A549 (cell line): ENCODE measurements around the gene RGS9BP. TPM values are rescaled to one million over a fixed set of nuclear protein-coding genes. Genes with fewer than 3 reads are reported as not detected.

Experiments used
- ATAC-seq, 2 experiments: fragments of 200-7000 bp in 1 of 2; fragments of >200 bp in 1 of 2; cut with Nextera tagmentation in 1 of 2; cut with Tn5 transposase in 1 of 2; 3 replicates each; pipeline versions ENCODE4 v1.8.0 to v1.9.1; 2018 to 2020; ENCODE audit warnings: mild to moderate bottlenecking in 1 of 2, moderate library complexity in 1 of 2
- CTCF ChIA-PET: fragments of 300-600 bp; sonication (Branson Sonifier 250); formaldehyde crosslinking; extraction: SDS; loops from one replicate; lab custom pipeline; 2021; ENCODE audit warnings: antibody characterized with exemption, inconsistent platforms; lab: Yijun Ruan, JAX
- POLR2A ChIA-PET: fragments of 350-600 bp; formaldehyde crosslinking; extraction: SDS; loops from one replicate; lab custom pipeline; 2021; ENCODE audit warnings: antibody characterized with exemption, inconsistent platforms; lab: Yijun Ruan, JAX
- DNase-seq, 2 experiments: peaks; one replicate each; pipeline versions ENCODE4 v3.0.0 to v3.0.0-alpha.2; 2011 to 2016; ENCODE audit warnings: low read depth in 1 of 2, low spot score in 1 of 2
- FAIRE-seq: peaks from 2 replicates; lab custom pipeline; 2011; peaks lifted over from hg19 to GRCh38; lab: Jason Lieb, UNC
- H3K27ac ChIP-seq, 2 experiments: fragments of >200 bp; sonication (Bioruptor Twin); formaldehyde crosslinking; 3 replicates each; pipeline ENCODE4 v1.5.1; 2016 to 2017
- H3K4me1 ChIP-seq: fragments of >200 bp; sonication (Bioruptor Twin); formaldehyde crosslinking; 3 replicates; pipeline ENCODE4 v1.6.1; 2016
- H3K4me2 ChIP-seq: fragments of >200 bp; sonication (Bioruptor Twin); formaldehyde crosslinking; 3 replicates; pipeline ENCODE4 v1.6.1; 2016
- H3K4me3 ChIP-seq: fragments of >200 bp; sonication (Bioruptor Twin); formaldehyde crosslinking; 3 replicates; pipeline ENCODE4 v1.5.1; 2016
- H3K9me3 ChIP-seq: fragments of >200 bp; sonication (Bioruptor Twin); formaldehyde crosslinking; 3 replicates; pipeline ENCODE4 v1.6.1; 2016
- ATOH8 ChIP-seq: fragments of 250-450 bp; sonication (Bioruptor Pico); IDR thresholded peaks from 2 replicates; pipeline ENCODE4 v1.5.0; 2020; ENCODE audit warnings: low read depth, mild to moderate bottlenecking, moderate library complexity
- BHLHE40 ChIP-seq: IDR thresholded peaks from 2 replicates; pipeline ENCODE4 v1.6.1; 2012; ENCODE audit warnings: low read depth, low read length, inconsistent platforms
- CBX8 ChIP-seq: fragments of 200-600 bp; sonication (generic); IDR thresholded peaks from 2 replicates; pipeline ENCODE4 v1.6.1; 2016
- EHF ChIP-seq: fragments of 250-450 bp; sonication (Bioruptor Pico); IDR thresholded peaks from 2 replicates; pipeline ENCODE4 v1.5.0; 2020; ENCODE audit warnings: mild to moderate bottlenecking
- FOSL2 ChIP-seq, 2 experiments: fragments of 450-650 bp in 1 of 2; fragments of >200 bp in 1 of 2; sonication (Bioruptor Twin) in 1 of 2; formaldehyde crosslinking; IDR thresholded peaks; 2 replicates each; pipeline versions ENCODE4 v1.5.0 to v1.6.1; 2016 to 2020; ENCODE audit warnings: mild to moderate bottlenecking in 1 of 2, moderate library complexity in 1 of 2
- HOXA7 ChIP-seq: fragments of 250-450 bp; sonication (Bioruptor Pico); IDR thresholded peaks from 2 replicates; pipeline ENCODE4 v1.5.0; 2020; ENCODE audit warnings: mild to moderate bottlenecking, moderate library complexity
- JUNB ChIP-seq: fragments of >200 bp; sonication (Bioruptor Twin); formaldehyde crosslinking; IDR thresholded peaks from 2 replicates; pipeline ENCODE4 v1.6.1; 2016
- MYC ChIP-seq: IDR thresholded peaks from 2 replicates; pipeline ENCODE4 v1.6.1; 2012; ENCODE audit warnings: mild to moderate bottlenecking, inconsistent platforms, low read length, improper control_type of control experiment, borderline replicate concordance
- NFE2L2 ChIP-seq: fragments of 150-350 bp; conservative IDR thresholded peaks from 2 replicates; pipeline ENCODE4 v1.6.1; 2014; ENCODE audit warnings: low read length
- NR3C1 ChIP-seq: fragments of >200 bp; sonication (Bioruptor Twin); formaldehyde crosslinking; IDR thresholded peaks from 3 replicates; pipeline ENCODE4 v1.6.1; 2017
- PBX3 ChIP-seq: IDR thresholded peaks from 2 replicates; pipeline ENCODE4 v1.6.1; 2012
- PHF8 ChIP-seq: fragments of 200-600 bp; sonication (generic); IDR thresholded peaks from 2 replicates; pipeline ENCODE4 v1.6.1; 2016; ENCODE audit warnings: low read depth, mild to moderate bottlenecking, antibody characterized with exemption, moderate library complexity, borderline replicate concordance
- POLR2A ChIP-seq: IDR thresholded peaks from 2 replicates; pipeline ENCODE4 v1.6.1; 2012; ENCODE audit warnings: mild to moderate bottlenecking, low read length
- TP53 ChIP-seq: fragments of 250-450 bp; sonication (Bioruptor Pico); IDR thresholded peaks from 2 replicates; pipeline ENCODE4 v1.5.0; 2021; ENCODE audit warnings: mild to moderate bottlenecking, moderate library complexity
- USF2 ChIP-seq: fragments of 450-650 bp; IDR thresholded peaks from 2 replicates; pipeline ENCODE4 v1.6.1; 2014; ENCODE audit warnings: antibody characterized with exemption
- ZC3H11A ChIP-seq: fragments of 450-650 bp; IDR thresholded peaks from 2 replicates; pipeline ENCODE4 v1.6.1; 2014; ENCODE audit warnings: antibody characterized with exemption, mild to moderate bottlenecking
- ZSCAN20 ChIP-seq: fragments of 250-450 bp; sonication (Bioruptor Pico); IDR thresholded peaks from 2 replicates; pipeline ENCODE4 v1.8.0; 2022; ENCODE audit warnings: mild to moderate bottlenecking, moderate library complexity
- WGBS: methylation state at CpG from one replicate; pipeline ENCODE4 v1.1.6; 2017; ENCODE audit errors: missing lambda C conversion rate; 5-methylcytosine and 5-hydroxymethylcytosine counted together
- polyA plus RNA-seq, 4 experiments: library from polyadenylated mRNA; depleted of rRNA in 3 of 4; stranded (reverse); fragments of >200 nt; fragmentation: RNase III in 1 of 4; extraction: RNeasy Plus Mini Kit Qiagen cat#74134 plus additional on column Dnase treatment in 1 of 4; gene quantifications; 2 replicates in 3 of 4; 3 replicates in 1 of 4; pipeline ENCODE4 v1.2.3, GENCODE V29; 2011 to 2017
- TF ChIP-seq, protein P1 (sequence below): fragments of >200 bp; sonication (Bioruptor Twin); formaldehyde crosslinking; IDR thresholded peaks from 3 replicates; pipeline ENCODE4 v1.6.1; 2016
- TF ChIP-seq, protein P2 (sequence below): fragments of 250-450 bp; sonication (Bioruptor Pico); IDR thresholded peaks from 2 replicates; pipeline ENCODE4 v1.5.0; 2021; ENCODE audit warnings: mild to moderate bottlenecking, moderate library complexity, borderline replicate concordance
- TF ChIP-seq, protein P3 (sequence below): fragments of >200 bp; sonication (Bioruptor Twin); formaldehyde crosslinking; IDR thresholded peaks from 3 replicates; pipeline ENCODE4 v1.5.1; 2016

Gene RGS9BP
- polyA plus RNA-seq, 2 of the 4 experiments (the other 2 are of a cell fraction): 0.17 to 0.41 TPM

GRCh38 chr19:32652894-32653598 lies 22.6 kb upstream of the RGS9BP start:
- WGBS: 87% methylated on average over 12 of the region's 12 CpGs
- Histone ChIP-seq H3K4me3 (no peak overlapping the region), H3K4me1 (no peaks in the 10 kb centered on the region)
- no peak for DNase-seq
- CTCF ChIA-PET: interaction anchor here (1.5 kb wide), 1 partner anchor 20 kb away, joined by 4 read pairs; no protein-coding TSS in a partner anchor
- TF ChIP-seq PHF8 (no peak), ZSCAN20 (CRISPR knock-in tag) (no peak), JUNB (no peak), PBX3 (no peak), ATOH8 (CRISPR knock-in tag) (no peak), USF2 (no peak), BHLHE40 (no peak), CBX8 (no peak), MYC (no peak), NFE2L2 (no peak), NR3C1 (no peak), HOXA7 (CRISPR knock-in tag) (no peak), POLR2A (no peak), TP53 (CRISPR knock-in tag) (no peak)
- TF ChIP-seq, protein P1, sequence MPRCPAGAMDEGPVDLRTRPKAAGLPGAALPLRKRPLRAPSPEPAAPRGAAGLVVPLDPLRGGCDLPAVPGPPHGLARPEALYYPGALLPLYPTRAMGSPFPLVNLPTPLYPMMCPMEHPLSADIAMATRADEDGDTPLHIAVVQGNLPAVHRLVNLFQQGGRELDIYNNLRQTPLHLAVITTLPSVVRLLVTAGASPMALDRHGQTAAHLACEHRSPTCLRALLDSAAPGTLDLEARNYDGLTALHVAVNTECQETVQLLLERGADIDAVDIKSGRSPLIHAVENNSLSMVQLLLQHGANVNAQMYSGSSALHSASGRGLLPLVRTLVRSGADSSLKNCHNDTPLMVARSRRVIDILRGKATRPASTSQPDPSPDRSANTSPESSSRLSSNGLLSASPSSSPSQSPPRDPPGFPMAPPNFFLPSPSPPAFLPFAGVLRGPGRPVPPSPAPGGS: no peak
- TF ChIP-seq, protein P2, sequence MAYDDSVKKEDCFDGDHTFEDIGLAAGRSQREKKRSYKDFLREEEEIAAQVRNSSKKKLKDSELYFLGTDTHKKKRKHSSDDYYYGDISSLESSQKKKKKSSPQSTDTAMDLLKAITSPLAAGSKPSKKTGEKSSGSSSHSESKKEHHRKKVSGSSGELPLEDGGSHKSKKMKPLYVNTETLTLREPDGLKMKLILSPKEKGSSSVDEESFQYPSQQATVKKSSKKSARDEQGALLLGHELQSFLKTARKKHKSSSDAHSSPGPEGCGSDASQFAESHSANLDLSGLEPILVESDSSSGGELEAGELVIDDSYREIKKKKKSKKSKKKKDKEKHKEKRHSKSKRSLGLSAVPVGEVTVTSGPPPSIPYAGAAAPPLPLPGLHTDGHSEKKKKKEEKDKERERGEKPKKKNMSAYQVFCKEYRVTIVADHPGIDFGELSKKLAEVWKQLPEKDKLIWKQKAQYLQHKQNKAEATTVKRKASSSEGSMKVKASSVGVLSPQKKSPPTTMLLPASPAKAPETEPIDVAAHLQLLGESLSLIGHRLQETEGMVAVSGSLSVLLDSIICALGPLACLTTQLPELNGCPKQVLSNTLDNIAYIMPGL (CRISPR knock-in tag): no peak
- TF ChIP-seq, protein P3, sequence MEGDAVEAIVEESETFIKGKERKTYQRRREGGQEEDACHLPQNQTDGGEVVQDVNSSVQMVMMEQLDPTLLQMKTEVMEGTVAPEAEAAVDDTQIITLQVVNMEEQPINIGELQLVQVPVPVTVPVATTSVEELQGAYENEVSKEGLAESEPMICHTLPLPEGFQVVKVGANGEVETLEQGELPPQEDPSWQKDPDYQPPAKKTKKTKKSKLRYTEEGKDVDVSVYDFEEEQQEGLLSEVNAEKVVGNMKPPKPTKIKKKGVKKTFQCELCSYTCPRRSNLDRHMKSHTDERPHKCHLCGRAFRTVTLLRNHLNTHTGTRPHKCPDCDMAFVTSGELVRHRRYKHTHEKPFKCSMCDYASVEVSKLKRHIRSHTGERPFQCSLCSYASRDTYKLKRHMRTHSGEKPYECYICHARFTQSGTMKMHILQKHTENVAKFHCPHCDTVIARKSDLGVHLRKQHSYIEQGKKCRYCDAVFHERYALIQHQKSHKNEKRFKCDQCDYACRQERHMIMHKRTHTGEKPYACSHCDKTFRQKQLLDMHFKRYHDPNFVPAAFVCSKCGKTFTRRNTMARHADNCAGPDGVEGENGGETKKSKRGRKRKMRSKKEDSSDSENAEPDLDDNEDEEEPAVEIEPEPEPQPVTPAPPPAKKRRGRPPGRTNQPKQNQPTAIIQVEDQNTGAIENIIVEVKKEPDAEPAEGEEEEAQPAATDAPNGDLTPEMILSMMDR: no peak
- TF ChIP-seq, all 56 proteins: peak for 0
- Histone ChIP-seq H3K27ac (no peak overlapping the region), H3K4me2 (no peak overlapping the region), H3K9me3 (no peaks in the 10 kb centered on the region)
- POLR2A ChIA-PET: no interaction called here
- FAIRE-seq (no peak), ATAC-seq (no peak)

DNA sequence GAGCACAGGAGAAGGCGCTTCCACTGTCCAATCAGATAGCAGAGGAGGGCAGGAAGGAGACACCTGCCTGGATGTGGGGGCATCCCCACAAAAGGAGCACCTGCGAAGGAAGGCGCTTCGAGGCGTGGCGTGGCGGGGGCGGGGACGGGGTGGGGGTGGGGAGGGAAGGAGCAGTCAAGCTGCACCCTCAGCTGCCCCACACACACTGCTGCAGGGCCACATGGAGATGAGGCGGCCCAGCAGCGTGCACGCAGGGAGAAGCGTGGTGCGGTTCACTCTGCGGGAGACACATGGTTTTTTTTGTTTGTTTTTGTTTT lies 22.1 kb upstream of the RGS9BP start:
- no peak overlapping the region for H3K4me2 ChIP-seq
- H3K27ac ChIP-seq: no peak overlapping the region
- no peaks in the 10 kb centered on the region for H3K4me1 ChIP-seq
- H3K9me3 ChIP-seq: no peaks in the 10 kb centered on the region
- H3K4me3 ChIP-seq: no peak overlapping the region
- ChIA-PET CTCF (no interaction called here), POLR2A (no interaction called here)
- DNase-seq (no peak), ATAC-seq (no peak), FAIRE-seq (no peak)
- WGBS: 92% methylated on average over 15 of the region's 15 CpGs
- TF ChIP-seq CBX8 (no peak), EHF (no peak), HOXA7 (CRISPR knock-in tag) (no peak), FOSL2 (IDR thresholded peaks at IDR 0.05) (no peak), FOSL2 (CRISPR knock-in tag; IDR thresholded peaks at IDR 0.05) (no peak), BHLHE40 (no peak), NFE2L2 (no peak), ZC3H11A (no peak)
